Measurements from ENCODE around the gene CYTIP. TPM values are rescaled to one million over a fixed set of nuclear protein-coding genes. Genes with fewer than 3 reads are reported as not detected.

The CYTIP gene
- total RNA-seq, 1 donor from 2014 or later: 199 TPM

DNA sequence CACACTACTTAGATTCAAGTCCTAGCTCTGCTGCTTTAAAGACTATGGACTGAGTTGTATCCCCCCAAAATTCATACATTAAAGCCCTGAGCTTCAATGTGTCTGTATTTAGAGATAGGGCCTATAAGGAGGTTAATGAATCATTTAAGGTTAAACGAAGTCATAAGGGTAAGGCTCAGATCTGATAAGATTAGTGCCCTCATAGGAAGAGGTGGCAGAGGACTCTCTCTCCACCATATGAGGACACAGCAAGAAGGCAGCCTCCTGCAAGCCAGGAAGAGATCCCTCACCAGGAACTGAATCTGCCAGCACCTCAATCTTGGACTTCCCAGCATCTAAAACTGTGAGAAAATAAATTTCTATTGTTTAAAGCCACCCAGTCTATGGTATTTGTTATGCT lies 3.1 kb upstream of the CYTIP start:
- H3K27ac Mint-ChIP-seq: peak overlapping the region; percentile 87
- no peaks in the 10 kb centered on the region for H3K27me3 Mint-ChIP-seq (ENCODE audit: low read depth)
- H3K36me3 Mint-ChIP-seq (ENCODE audit: low read depth): peaks cover 19% of the 10 kb centered on the region
- DNase-seq (ENCODE audit: low spot score): no peak
- H3K4me1 Mint-ChIP-seq (ENCODE audit: low read depth): peaks cover 48% of the 10 kb centered on the region
- H3K9me3 Mint-ChIP-seq: no peaks in the 10 kb centered on the region
- peak overlapping the region; percentile 66 for H3K4me3 Mint-ChIP-seq (ENCODE audit: low read depth)
- intact Hi-C loops (cut with micrococcal nuclease): no loop called here

GRCh38 chr2:157444641-157445040 lies 752 bp upstream of the CYTIP start:
- H3K36me3 Mint-ChIP-seq (ENCODE audit: low read depth): peaks cover 43% of the 10 kb centered on the region
- no peaks in the 10 kb centered on the region for H3K9me3 Mint-ChIP-seq
- H3K27me3 Mint-ChIP-seq (ENCODE audit: low read depth): no peaks in the 10 kb centered on the region
- peak overlapping the region; percentile 96 for H3K27ac Mint-ChIP-seq
- peak overlapping the region; percentile 98 for H3K4me3 Mint-ChIP-seq (ENCODE audit: low read depth)
- peaks cover 48% of the 10 kb centered on the region for H3K4me1 Mint-ChIP-seq (ENCODE audit: low read depth)
- no peak for DNase-seq (ENCODE audit: low spot score)
- intact Hi-C loops (cut with micrococcal nuclease): loop anchor here (1.0 to 5.0 kb wide), 5 partner anchors 9 to 1102 kb away; no protein-coding TSS in a partner anchor

DNA sequence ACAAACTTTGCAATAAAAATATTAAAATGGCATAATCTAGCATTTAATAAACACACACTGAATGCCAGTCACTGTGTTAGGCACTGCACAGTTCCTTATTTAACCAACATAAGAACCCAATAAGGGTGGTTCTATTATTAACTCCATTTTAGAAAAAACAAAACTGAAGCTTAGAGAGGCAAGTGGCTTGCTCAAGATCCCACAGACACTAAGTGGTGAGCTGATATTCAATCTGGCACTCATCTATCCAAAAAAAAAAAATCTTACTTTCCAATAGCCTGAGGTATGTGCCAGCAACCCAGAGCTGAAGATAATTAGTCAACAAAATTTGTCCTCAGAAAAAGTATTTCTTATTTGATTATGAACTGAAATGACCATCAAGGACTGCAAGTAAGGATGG lies 799 bp downstream of the CYTIP start:
- Mint-ChIP-seq H3K27me3 (ENCODE audit: low read depth) (no peaks in the 10 kb centered on the region), H3K4me3 (ENCODE audit: low read depth) (peak overlapping the region; percentile 98), H3K36me3 (ENCODE audit: low read depth) (peaks cover 58% of the 10 kb centered on the region), H3K27ac (peak overlapping the region; percentile 96), H3K9me3 (no peaks in the 10 kb centered on the region), H3K4me1 (ENCODE audit: low read depth) (peaks cover 42% of the 10 kb centered on the region)
- DNase-seq (ENCODE audit: low spot score): no peak
- intact Hi-C loops (cut with micrococcal nuclease): loop anchor here (5.0 kb wide), 2 partner anchors 454 to 1101 kb away; no protein-coding TSS in a partner anchor

DNA sequence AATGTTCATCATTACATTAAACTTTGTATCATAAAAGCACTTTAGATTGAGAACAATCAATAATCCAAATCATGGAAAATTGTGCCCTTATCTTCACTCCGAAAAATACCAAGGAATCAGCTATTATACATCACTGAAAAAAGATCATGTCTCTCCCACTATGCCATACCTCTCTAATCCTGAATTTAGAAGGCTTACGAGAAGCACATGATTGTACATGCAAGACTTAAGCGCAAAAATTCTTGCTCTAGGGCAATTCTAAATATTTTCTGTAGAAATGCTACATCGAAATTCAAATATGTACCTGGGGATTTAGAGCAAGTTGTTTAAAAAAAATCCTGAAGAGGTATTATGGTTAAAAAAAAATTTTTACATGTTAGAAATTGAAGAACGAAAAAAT lies 1.3 kb downstream of the CYTIP start:
- peaks cover 42% of the 10 kb centered on the region for H3K4me1 Mint-ChIP-seq (ENCODE audit: low read depth)
- H3K4me3 Mint-ChIP-seq (ENCODE audit: low read depth): peak overlapping the region; percentile 98
- no peaks in the 10 kb centered on the region for H3K27me3 Mint-ChIP-seq (ENCODE audit: low read depth)
- peak overlapping the region; percentile 96 for H3K27ac Mint-ChIP-seq
- peaks cover 63% of the 10 kb centered on the region for H3K36me3 Mint-ChIP-seq (ENCODE audit: low read depth)
- intact Hi-C loops (cut with micrococcal nuclease): loop anchor here (5.0 kb wide), 2 partner anchors 455 to 1100 kb away; no protein-coding TSS in a partner anchor
- no peak for DNase-seq (ENCODE audit: low spot score)
- H3K9me3 Mint-ChIP-seq: no peaks in the 10 kb centered on the region

DNA sequence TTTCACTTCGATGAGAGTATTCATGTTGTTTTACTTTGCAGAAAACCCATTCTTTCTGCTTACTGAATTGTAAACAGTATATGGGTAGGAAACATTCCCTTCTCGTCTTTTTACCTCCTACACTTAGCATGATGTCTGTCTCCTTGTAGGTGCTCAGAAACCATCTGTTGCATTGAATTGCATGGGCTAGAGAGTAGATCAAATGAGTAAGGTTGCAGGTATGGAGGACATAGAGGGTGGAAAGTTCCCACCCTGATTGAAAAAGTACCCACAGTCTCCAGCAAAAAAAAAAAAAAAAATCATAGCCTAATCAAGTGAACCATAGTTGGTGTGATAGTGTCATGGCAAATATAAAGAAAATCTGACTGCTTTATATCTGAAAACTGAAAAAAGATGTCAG lies 1.7 kb downstream of the CYTIP start:
- DNase-seq (ENCODE audit: low spot score): no peak
- H3K27ac Mint-ChIP-seq: peak overlapping the region; percentile 96
- peaks cover 67% of the 10 kb centered on the region for H3K36me3 Mint-ChIP-seq (ENCODE audit: low read depth)
- H3K4me1 Mint-ChIP-seq (ENCODE audit: low read depth): peaks cover 42% of the 10 kb centered on the region
- H3K27me3 Mint-ChIP-seq (ENCODE audit: low read depth): no peaks in the 10 kb centered on the region
- H3K4me3 Mint-ChIP-seq (ENCODE audit: low read depth): peak overlapping the region; percentile 98
- intact Hi-C loops (cut with micrococcal nuclease): loop anchor here (5.0 kb wide), 2 partner anchors 455 to 1100 kb away; no protein-coding TSS in a partner anchor
- no peaks in the 10 kb centered on the region for H3K9me3 Mint-ChIP-seq

DNA sequence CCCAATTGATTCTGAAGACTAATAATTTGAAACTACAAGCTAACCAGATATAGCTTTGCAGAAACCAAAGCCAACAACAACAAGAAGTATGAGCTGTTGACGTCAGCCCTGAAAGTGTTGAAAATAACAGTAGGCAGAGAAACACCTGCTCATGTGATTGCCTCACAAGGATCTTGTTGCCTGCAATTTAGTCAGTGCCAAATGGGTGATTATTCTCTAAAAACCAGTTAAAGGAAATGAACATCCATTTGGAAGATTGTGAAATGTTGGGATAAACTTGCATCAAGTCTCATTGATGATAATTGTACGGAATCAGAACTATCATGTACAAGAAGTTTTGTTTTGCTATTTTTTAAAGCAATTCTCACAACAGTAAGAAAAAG lies 2.8 kb downstream of the CYTIP start:
- peak overlapping the region; percentile 96 for H3K27ac Mint-ChIP-seq
- peaks cover 77% of the 10 kb centered on the region for H3K36me3 Mint-ChIP-seq (ENCODE audit: low read depth)
- no peaks in the 10 kb centered on the region for H3K27me3 Mint-ChIP-seq (ENCODE audit: low read depth)
- no peak for DNase-seq (ENCODE audit: low spot score)
- H3K4me1 Mint-ChIP-seq (ENCODE audit: low read depth): peaks cover 39% of the 10 kb centered on the region
- no peaks in the 10 kb centered on the region for H3K9me3 Mint-ChIP-seq
- intact Hi-C loops (cut with micrococcal nuclease): loop anchor here (1.0 to 5.0 kb wide), 4 partner anchors 8 to 1099 kb away; no protein-coding TSS in a partner anchor
- peak overlapping the region; percentile 98 for H3K4me3 Mint-ChIP-seq (ENCODE audit: low read depth)

- H3K4me1 Mint-ChIP-seq (ENCODE audit: low read depth): peaks cover 37% of the 10 kb centered on the region
- DNase-seq (ENCODE audit: low spot score): no peak
- H3K4me3 Mint-ChIP-seq (ENCODE audit: low read depth): peak overlapping the region; percentile 98
- peaks cover 81% of the 10 kb centered on the region for H3K36me3 Mint-ChIP-seq (ENCODE audit: low read depth)
- intact Hi-C loops (cut with micrococcal nuclease): loop anchor here (1.0 to 5.0 kb wide), 5 partner anchors 7 to 1098 kb away; no protein-coding TSS in a partner anchor
- H3K27ac Mint-ChIP-seq: peak overlapping the region; percentile 96
- H3K9me3 Mint-ChIP-seq: no peaks in the 10 kb centered on the region
- H3K27me3 Mint-ChIP-seq (ENCODE audit: low read depth): no peaks in the 10 kb centered on the region
Measured at GRCh38 chr2:157440404-157441071, 3.4 kb downstream of the CYTIP start.

- no peaks in the 10 kb centered on the region for H3K9me3 Mint-ChIP-seq
- no peaks in the 10 kb centered on the region for H3K27me3 Mint-ChIP-seq (ENCODE audit: low read depth)
Measured at GRCh38 chr2:157439824-157440186, 4.1 kb downstream of the CYTIP start.

DNA sequence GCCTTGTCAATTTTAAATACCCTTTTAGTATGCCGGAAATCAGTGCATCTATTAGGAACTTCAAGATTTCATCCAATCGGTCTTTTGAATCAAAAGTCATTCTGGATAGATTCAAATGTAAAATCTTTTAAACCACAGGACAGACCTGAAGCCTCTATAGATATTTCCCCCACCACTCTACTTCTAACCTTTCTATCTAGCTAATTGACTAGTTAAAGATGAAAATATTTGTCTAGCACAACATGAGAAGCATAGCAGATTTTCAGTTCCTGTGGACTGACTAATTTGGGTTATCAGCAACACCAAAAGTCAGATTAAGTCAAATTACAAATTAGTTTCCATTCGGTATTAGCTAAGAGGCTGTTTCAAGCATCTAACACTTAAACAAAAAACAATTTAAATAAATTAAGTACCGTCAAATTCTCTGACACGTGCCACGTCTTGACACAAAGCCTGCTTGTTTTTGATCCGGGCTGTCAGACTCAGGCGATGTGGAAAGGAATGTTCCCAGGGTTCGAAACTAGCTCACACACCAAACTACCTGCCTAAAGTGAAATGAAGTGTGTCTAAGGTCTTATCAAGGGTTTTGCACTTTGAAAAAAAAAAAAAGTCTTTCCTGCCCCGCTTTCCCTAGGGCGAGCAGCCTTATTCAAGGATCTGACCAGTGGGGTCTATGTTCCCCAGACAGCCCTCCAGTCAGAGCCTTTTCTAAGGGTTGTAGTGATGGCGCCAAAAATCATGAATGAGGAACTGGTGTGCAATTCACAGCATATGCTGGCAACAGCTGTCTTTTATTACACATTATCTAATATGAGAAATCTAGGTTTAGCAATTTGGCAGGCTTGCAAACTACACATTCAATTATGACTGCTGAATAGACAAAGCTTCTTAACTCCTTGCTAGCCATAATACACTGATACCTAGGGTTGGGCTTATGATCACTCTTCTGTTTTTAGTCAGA lies 4.7 kb downstream of the CYTIP start:
- Mint-ChIP-seq H3K4me3 (ENCODE audit: low read depth) (peak overlapping the region; percentile 98), H3K4me1 (ENCODE audit: low read depth) (peaks cover 40% of the 10 kb centered on the region), H3K36me3 (ENCODE audit: low read depth) (peaks cover 95% of the 10 kb centered on the region), H3K27ac (peak overlapping the region; percentile 96), H3K27me3 (ENCODE audit: low read depth) (no peaks in the 10 kb centered on the region), H3K9me3 (no peaks in the 10 kb centered on the region)
- intact Hi-C loops (cut with micrococcal nuclease): loop anchor here (1.0 to 5.0 kb wide), 3 partner anchors 19 to 38 kb away; no protein-coding TSS in a partner anchor
- no peak for DNase-seq (ENCODE audit: low spot score)

More at GRCh38 chr2:157439824-157440186, 4.1 kb downstream of the CYTIP start:
- no peak for DNase-seq (ENCODE audit: low spot score)
- Mint-ChIP-seq H3K27ac (peak overlapping the region; percentile 96), H3K36me3 (ENCODE audit: low read depth) (peaks cover 88% of the 10 kb centered on the region), H3K4me3 (ENCODE audit: low read depth) (peak overlapping the region; percentile 98), H3K4me1 (ENCODE audit: low read depth) (peaks cover 40% of the 10 kb centered on the region)
- intact Hi-C loops (cut with micrococcal nuclease): loop anchor here (1.0 to 5.0 kb wide), 6 partner anchors 20 to 1098 kb away; no protein-coding TSS in a partner anchor

- H3K4me1 Mint-ChIP-seq (ENCODE audit: low read depth): peaks cover 81% of the 10 kb centered on the region
- peaks cover 97% of the 10 kb centered on the region for H3K36me3 Mint-ChIP-seq (ENCODE audit: low read depth)
- no peak for DNase-seq (ENCODE audit: low spot score)
- no peaks in the 10 kb centered on the region for H3K27me3 Mint-ChIP-seq (ENCODE audit: low read depth)
- intact Hi-C loops (cut with micrococcal nuclease): loop anchor here (1.0 kb wide), 2 partner anchors 8 to 12 kb away; no protein-coding TSS in a partner anchor
- peak overlapping the region; percentile 81 for H3K4me3 Mint-ChIP-seq (ENCODE audit: low read depth)
- H3K27ac Mint-ChIP-seq: peak overlapping the region; percentile 87
- H3K9me3 Mint-ChIP-seq: no peaks in the 10 kb centered on the region
Measured at GRCh38 chr2:157433394-157433793, 10.5 kb downstream of the CYTIP start.

DNA sequence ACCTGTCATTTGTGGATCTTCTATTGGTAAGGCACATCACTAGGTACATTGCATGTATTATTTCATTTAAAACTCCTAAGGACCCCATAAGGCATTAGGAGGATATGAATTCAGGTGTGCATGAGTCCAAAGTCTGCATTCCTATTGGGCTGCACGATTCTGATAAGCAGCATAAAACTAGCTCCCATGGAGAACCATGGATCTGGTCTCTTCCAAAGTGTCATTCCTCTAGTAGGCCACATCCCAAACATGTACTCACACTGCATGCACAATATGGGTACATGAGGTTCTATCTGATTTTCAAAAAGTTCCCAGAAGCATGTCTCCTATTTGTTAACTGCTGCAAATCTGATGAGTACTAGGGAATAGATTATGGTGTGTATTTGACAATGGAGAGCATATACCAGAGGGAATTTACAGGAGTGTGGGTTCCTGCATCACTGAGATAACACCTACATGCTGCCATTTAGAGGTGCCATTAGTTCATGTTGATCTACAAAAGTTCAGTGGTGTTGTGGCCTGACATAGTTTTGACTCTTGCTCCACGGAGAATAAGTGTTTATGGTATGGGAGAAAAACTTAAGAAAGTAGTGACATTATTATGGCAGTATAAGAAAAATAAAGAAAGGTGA lies 11.3 kb downstream of the CYTIP start:
- no peaks in the 10 kb centered on the region for H3K9me3 Mint-ChIP-seq
- peaks cover 97% of the 10 kb centered on the region for H3K36me3 Mint-ChIP-seq (ENCODE audit: low read depth)
- H3K4me3 Mint-ChIP-seq (ENCODE audit: low read depth): peak overlapping the region; percentile 81
- peak overlapping the region; percentile 87 for H3K27ac Mint-ChIP-seq
- H3K27me3 Mint-ChIP-seq (ENCODE audit: low read depth): no peaks in the 10 kb centered on the region
- peaks cover 80% of the 10 kb centered on the region for H3K4me1 Mint-ChIP-seq (ENCODE audit: low read depth)
- intact Hi-C loops (cut with micrococcal nuclease): loop anchor here (1.0 kb wide), 2 partner anchors 9 to 11 kb away; no protein-coding TSS in a partner anchor
- no peak for DNase-seq (ENCODE audit: low spot score)

DNA sequence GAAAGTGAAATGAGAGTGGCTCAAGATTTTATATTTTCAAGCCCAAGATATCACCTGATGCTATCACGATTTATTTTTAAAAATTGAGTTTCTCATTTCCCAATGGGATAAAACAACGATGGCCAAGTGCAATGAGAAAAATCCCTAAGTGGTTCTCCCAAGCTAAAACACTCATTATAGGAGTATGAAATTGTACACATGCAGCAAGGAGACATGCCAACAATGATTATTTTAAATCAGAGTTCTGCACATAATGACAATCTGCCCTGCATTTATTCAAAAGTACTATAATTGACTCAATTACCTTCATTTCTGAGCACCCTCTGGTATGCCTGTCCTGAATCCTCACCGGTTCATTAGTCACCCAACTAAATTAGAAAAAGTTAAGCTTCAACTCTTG lies 12.7 kb downstream of the CYTIP start:
- DNase-seq (ENCODE audit: low spot score): no peak
- Mint-ChIP-seq H3K27me3 (ENCODE audit: low read depth) (no peaks in the 10 kb centered on the region), H3K27ac (peak overlapping the region; percentile 83), H3K4me1 (ENCODE audit: low read depth) (peaks cover 84% of the 10 kb centered on the region), H3K4me3 (ENCODE audit: low read depth) (peak overlapping the region; percentile 63), H3K9me3 (peaks cover 8% of the 10 kb centered on the region), H3K36me3 (ENCODE audit: low read depth) (peaks cover 98% of the 10 kb centered on the region)
- intact Hi-C loops (cut with micrococcal nuclease): no loop called here

Measured in activated T-helper 2 cell treated with anti-CD3 and anti-CD28 coated beads, Interferon-gamma antibody, Interleukin-2, Interleukin-4, amounts not matched to agents 10 μg/mL and 5 μg/mL and 100 μg/mL, durations not matched to agents 14 hours and 24 hours and 36 hours (primary cell).